Body of pancreas (tissue), 4 donors: Measurements from ENCODE around the gene PCDH9. TPM values are rescaled to one million over a fixed set of nuclear protein-coding genes. Genes with fewer than 3 reads are reported as not detected.
A peak's percentile ranks its signal among the peaks of the same experiment; 100 is the strongest.

ENCODE experiments used
- ATAC-seq: fragments of 150-250 bp; one replicate; pipeline ENCODE4 v1.9.1; 2016
- DNase-seq, 4 donors: peaks; one replicate each; pipeline ENCODE4 v3.0.0-alpha.2; 2019
- H3K27ac ChIP-seq, 4 donors: fragments of 200-600 bp; sonication (generic); 1 replicate in 3 of 4; 2 replicates in 1 of 4; pipeline versions ENCODE4 v1.5.1 to v1.6.1; 2016 to 2019; ENCODE audit warnings: mild to moderate bottlenecking in 1 of 4, mixed read lengths in 1 of 4, moderate library complexity in 1 of 4
- H3K27me3 ChIP-seq, 2 donors: fragments of 200-600 bp; sonication (generic); one replicate each; pipeline ENCODE4 v1.6.0; 2016; ENCODE audit warnings: mild to moderate bottlenecking in 1 of 2
- H3K36me3 ChIP-seq, 2 donors: fragments of 200-600 bp; sonication (generic); replicated peaks in 1 of 2; 2 replicates each; pipeline ENCODE4 v1.5.1; 2016; ENCODE audit warnings: low read depth in 2 of 2; ENCODE audit not compliant: insufficient read depth in 1 of 2
- H3K4me1 ChIP-seq: fragments of 200-600 bp; sonication (generic); one replicate; pipeline ENCODE4 v1.6.0; 2016
- H3K4me3 ChIP-seq, 2 donors: fragments of 200-600 bp; sonication (generic); 1 replicate in 1 of 2; 2 replicates in 1 of 2; pipeline ENCODE4 v1.5.1; 2016 to 2019
- H3K9me3 ChIP-seq, 3 donors: fragments of 200-600 bp; sonication (generic); 1 replicate in 2 of 3; 2 replicates in 1 of 3; pipeline ENCODE4 v1.5.1; 2016
- CTCF ChIP-seq, 7 experiments: fragments of 450-650 bp in 4 of 7; fragments of 200-600 bp in 3 of 7; sonication (generic) in 3 of 7; IDR thresholded peaks; one replicate each; pipeline ENCODE4 v1.5.1; 2016 to 2019; ENCODE audit warnings: antibody characterized with exemption in 7 of 7
- POLR2A ChIP-seq, 3 donors: fragments of 450-650 bp; IDR thresholded peaks; one replicate each; pipeline ENCODE4 v1.6.1; 2016; ENCODE audit warnings: antibody characterized with exemption in 3 of 3, mild to moderate bottlenecking in 2 of 3
- WGBS, 2 donors: methylation state at CpG; one replicate each; pipeline ENCODE4 v1.1.5; 2017; 5-methylcytosine and 5-hydroxymethylcytosine counted together
- intact Hi-C: fragments of 100-400 bp; cut with DNase I; formaldehyde crosslinking; loops from one replicate; pipeline ENCODE4 v1.15.1; 2023
- total RNA-seq, 2 donors: library from RNA; depleted of rRNA; stranded (reverse); fragments of >200 nt; gene quantifications; one replicate each; pipeline ENCODE4 v1.1.0, GENCODE V29; 2016

Gene PCDH9
- total RNA-seq, 2 donors from 2014 or later = 3.6 to 3.9 TPM

GRCh38 chr13:67137044-67137735, 92.9 kb downstream of the PCDH9 start:
- H3K27me3 ChIP-seq = no peaks in the 10 kb centered on the region
- no peak for TF ChIP-seq POLR2A (IDR thresholded peaks at IDR 0.05)
- TF ChIP-seq CTCF (IDR thresholded peaks at IDR 0.05) = no peak
- no peaks in the 10 kb centered on the region for H3K36me3 ChIP-seq
- H3K4me1 ChIP-seq = peaks cover 9% of the 10 kb centered on the region
- DNase-seq = no peak
- no peaks in the 10 kb centered on the region for H3K9me3 ChIP-seq
- intact Hi-C loops = no loop called here
- 20 to 22% methylated on average over 6 of the region's 6 CpGs for WGBS, 2 donors
- no peak overlapping the region for H3K4me3 ChIP-seq
- no peak for ATAC-seq
- peak overlapping the region in 2 of 4 donors; percentile 30 to 44 for H3K27ac ChIP-seq

GRCh38 chr13:67136157-67136556, 94.0 kb downstream of the PCDH9 start:
- DNase-seq (no peak), ATAC-seq (no peak)
- TF ChIP-seq CTCF (IDR thresholded peaks at IDR 0.05) (no peak), POLR2A (IDR thresholded peaks at IDR 0.05) (no peak)
- no peaks in the 10 kb centered on the region for H3K36me3 ChIP-seq
- H3K27ac ChIP-seq = no peak overlapping the region
- no peak overlapping the region for H3K4me3 ChIP-seq
- H3K27me3 ChIP-seq = no peaks in the 10 kb centered on the region
- WGBS, 2 donors = 75 to 78% methylated on average over 5 of the region's 5 CpGs
- H3K9me3 ChIP-seq = no peaks in the 10 kb centered on the region
- intact Hi-C loops = no loop called here
- H3K4me1 ChIP-seq = peaks cover 9% of the 10 kb centered on the region

- intact Hi-C loops = no loop called here
- H3K4me1 ChIP-seq = peaks cover 9% of the 10 kb centered on the region
- H3K36me3 ChIP-seq = no peaks in the 10 kb centered on the region
- no peaks in the 10 kb centered on the region for H3K9me3 ChIP-seq
- H3K4me3 ChIP-seq = no peak overlapping the region
- no peak for TF ChIP-seq CTCF (IDR thresholded peaks at IDR 0.05)
- TF ChIP-seq POLR2A (IDR thresholded peaks at IDR 0.05) = no peak
- no peak for DNase-seq
- ATAC-seq = no peak
- no peak overlapping the region for H3K27ac ChIP-seq
- H3K27me3 ChIP-seq = no peaks in the 10 kb centered on the region
- WGBS, 2 donors = 81 to 86% methylated on average over 4 of the region's 4 CpGs
These were observed 94.8 kb downstream of the PCDH9 start for GRCh38 chr13:67135356-67135755.

- Histone ChIP-seq H3K27ac (peak overlapping the region in 1 of 4 donors; percentile 29), H3K4me3 (no peak overlapping the region), H3K27me3 (no peaks in the 10 kb centered on the region), H3K36me3 (no peaks in the 10 kb centered on the region), H3K4me1 (peaks cover 9% of the 10 kb centered on the region), H3K9me3 (no peaks in the 10 kb centered on the region)
- ATAC-seq (no peak), DNase-seq (no peak)
- intact Hi-C loops = no loop called here
- TF ChIP-seq POLR2A (IDR thresholded peaks at IDR 0.05) (no peak), CTCF (IDR thresholded peaks at IDR 0.05) (no peak)
- 29 to 47% methylated on average over 7 of the region's 7 CpGs for WGBS, 2 donors
These were observed 95.6 kb downstream of the PCDH9 start for GRCh38 chr13:67134417-67135129.
